SJSA1 (cell line): ENCODE results near the gene CNOT6. TPM values are rescaled to one million over a fixed set of nuclear protein-coding genes. Genes with fewer than 3 reads are reported as not detected.

Experiments used
- DNase-seq, 2 experiments: peaks; one replicate each; pipeline ENCODE4 v3.0.0-alpha.2; 2015 to 2020; ENCODE audit warnings: low spot score in 2 of 2, low read depth in 1 of 2
- H3K27ac ChIP-seq: fragments of 250-450 bp; sonication (Bioruptor Pico); 2 replicates; pipeline ENCODE4 v1.5.1; 2020; ENCODE audit warnings: mild to moderate bottlenecking, moderate library complexity
- H3K27me3 ChIP-seq: fragments of 250-450 bp; sonication (Bioruptor Pico); replicated peaks from 2 replicates; pipeline ENCODE4 v1.5.1; 2020; ENCODE audit warnings: mild to moderate bottlenecking, moderate library complexity
- H3K36me3 ChIP-seq: fragments of 250-450 bp; sonication (Bioruptor Pico); 2 replicates; pipeline ENCODE4 v1.5.1; 2020; ENCODE audit warnings: mild to moderate bottlenecking
- H3K4me1 ChIP-seq: fragments of 250-450 bp; sonication (Bioruptor Pico); replicated peaks from 2 replicates; pipeline ENCODE4 v1.6.1; 2021; ENCODE audit warnings: mild to moderate bottlenecking
- H3K4me3 ChIP-seq: fragments of 250-450 bp; sonication (Bioruptor Pico); 2 replicates; pipeline ENCODE4 v1.5.1; 2020; ENCODE audit warnings: mild to moderate bottlenecking
- H3K9me3 ChIP-seq: fragments of 250-450 bp; sonication (Bioruptor Pico); replicated peaks from 2 replicates; pipeline ENCODE4 v1.5.1; 2020; ENCODE audit warnings: mild to moderate bottlenecking
- total RNA-seq: library from RNA; depleted of rRNA; stranded (reverse); fragments of >200 nt; shearing (Covaris generic); gene quantifications from 2 replicates; pipeline ENCODE4 v1.2.3, GENCODE V29; 2014; rRNA removed

CNOT6 gene
- total RNA-seq, 1 experiment from 2014 or later: 20.1 TPM

GRCh38 chr5:180622910-180623309, 128.7 kb downstream of the CNOT6 start:
- no peaks in the 10 kb centered on the region for H3K36me3 ChIP-seq
- peaks cover 33% of the 10 kb centered on the region for H3K27me3 ChIP-seq
- H3K27ac ChIP-seq: no peak overlapping the region
- H3K4me3 ChIP-seq: no peak overlapping the region
- DNase-seq: no peak
- H3K9me3 ChIP-seq: peaks cover 7% of the 10 kb centered on the region; the same call in 1 of the 2 replicates
- peaks cover 12% of the 10 kb centered on the region for H3K4me1 ChIP-seq

- no peaks in the 10 kb centered on the region for H3K36me3 ChIP-seq
- H3K4me1 ChIP-seq: peaks cover 12% of the 10 kb centered on the region
- peaks cover 7% of the 10 kb centered on the region; the same call in 1 of the 2 replicates for H3K9me3 ChIP-seq
- H3K27ac ChIP-seq: no peak overlapping the region
- H3K27me3 ChIP-seq: peaks cover 31% of the 10 kb centered on the region
- DNase-seq: no peak
- H3K4me3 ChIP-seq: no peak overlapping the region
Measured at GRCh38 chr5:180623411-180623834, 129.2 kb downstream of the CNOT6 start.

GRCh38 chr5:180623844-180624243, 129.7 kb downstream of the CNOT6 start:
- Histone ChIP-seq H3K27ac (no peak overlapping the region), H3K27me3 (peaks cover 29% of the 10 kb centered on the region), H3K9me3 (peaks cover 7% of the 10 kb centered on the region; the same call in 1 of the 2 replicates), H3K4me1 (peaks cover 8% of the 10 kb centered on the region), H3K36me3 (no peaks in the 10 kb centered on the region), H3K4me3 (no peak overlapping the region)
- DNase-seq: no peak

- Histone ChIP-seq H3K27ac (no peak overlapping the region), H3K4me3 (no peak overlapping the region), H3K36me3 (no peaks in the 10 kb centered on the region), H3K27me3 (peaks cover 28% of the 10 kb centered on the region), H3K4me1 (peaks cover under 1% of the 10 kb centered on the region; the same call in 1 of the 2 replicates), H3K9me3 (peaks cover 2% of the 10 kb centered on the region; the same call in 1 of the 2 replicates)
- DNase-seq: no peak
Measured at GRCh38 chr5:180624587-180624986, 130.4 kb downstream of the CNOT6 start.

- H3K4me1 ChIP-seq: no peaks in the 10 kb centered on the region
- no peak overlapping the region for H3K27ac ChIP-seq
- peaks cover 24% of the 10 kb centered on the region for H3K27me3 ChIP-seq
- H3K4me3 ChIP-seq: no peak overlapping the region
- no peak for DNase-seq
- H3K36me3 ChIP-seq: no peaks in the 10 kb centered on the region
- H3K9me3 ChIP-seq: no peaks in the 10 kb centered on the region
Measured at GRCh38 chr5:180625125-180625790, 131.1 kb downstream of the CNOT6 start.

- Histone ChIP-seq H3K4me3 (no peak overlapping the region), H3K36me3 (no peaks in the 10 kb centered on the region), H3K27ac (no peak overlapping the region), H3K4me1 (no peaks in the 10 kb centered on the region), H3K9me3 (no peaks in the 10 kb centered on the region), H3K27me3 (peaks cover 24% of the 10 kb centered on the region)
- no peak for DNase-seq
Measured at GRCh38 chr5:180625791-180626660, 131.8 kb downstream of the CNOT6 start.

- no peaks in the 10 kb centered on the region for H3K9me3 ChIP-seq
- DNase-seq: no peak
- H3K4me3 ChIP-seq: no peak overlapping the region
- H3K27me3 ChIP-seq: peaks cover 24% of the 10 kb centered on the region
- no peak overlapping the region for H3K27ac ChIP-seq
- H3K4me1 ChIP-seq: no peaks in the 10 kb centered on the region
- H3K36me3 ChIP-seq: no peaks in the 10 kb centered on the region
Measured at GRCh38 chr5:180626661-180627385, 132.6 kb downstream of the CNOT6 start.

GRCh38 chr5:180627386-180628120, 133.4 kb downstream of the CNOT6 start:
- Histone ChIP-seq H3K36me3 (no peaks in the 10 kb centered on the region), H3K27me3 (peaks cover 24% of the 10 kb centered on the region), H3K4me3 (no peak overlapping the region), H3K4me1 (no peaks in the 10 kb centered on the region), H3K27ac (no peak overlapping the region), H3K9me3 (no peaks in the 10 kb centered on the region)
- no peak for DNase-seq

Other genes starting within 250 kb of the CNOT6 start
- gene MAPK9, start 202.3 kb upstream of the CNOT6 start, total RNA-seq: 44.9 and 82.1 TPM in 2 replicates
- gene GFPT2, start 141.0 kb upstream of the CNOT6 start, total RNA-seq: 125 and 138 TPM in 2 replicates
- gene SCGB3A1, start 97.1 kb downstream of the CNOT6 start, total RNA-seq: not detected in 2 replicates
- not detected in 2 replicates for gene FLT4, start 155.2 kb downstream of the CNOT6 start, total RNA-seq
- not detected in 2 replicates for gene OR2Y1, start 245.7 kb downstream of the CNOT6 start, total RNA-seq